ENCODE data around the gene ING5. TPM values are rescaled to one million over a fixed set of nuclear protein-coding genes. Genes with fewer than 3 reads are reported as not detected.
A peak's percentile ranks its signal among the peaks of the same experiment; 100 is the strongest.

Gene ING5
- total RNA-seq, 1 donor from 2014 or later = 26.4 TPM

DNA sequence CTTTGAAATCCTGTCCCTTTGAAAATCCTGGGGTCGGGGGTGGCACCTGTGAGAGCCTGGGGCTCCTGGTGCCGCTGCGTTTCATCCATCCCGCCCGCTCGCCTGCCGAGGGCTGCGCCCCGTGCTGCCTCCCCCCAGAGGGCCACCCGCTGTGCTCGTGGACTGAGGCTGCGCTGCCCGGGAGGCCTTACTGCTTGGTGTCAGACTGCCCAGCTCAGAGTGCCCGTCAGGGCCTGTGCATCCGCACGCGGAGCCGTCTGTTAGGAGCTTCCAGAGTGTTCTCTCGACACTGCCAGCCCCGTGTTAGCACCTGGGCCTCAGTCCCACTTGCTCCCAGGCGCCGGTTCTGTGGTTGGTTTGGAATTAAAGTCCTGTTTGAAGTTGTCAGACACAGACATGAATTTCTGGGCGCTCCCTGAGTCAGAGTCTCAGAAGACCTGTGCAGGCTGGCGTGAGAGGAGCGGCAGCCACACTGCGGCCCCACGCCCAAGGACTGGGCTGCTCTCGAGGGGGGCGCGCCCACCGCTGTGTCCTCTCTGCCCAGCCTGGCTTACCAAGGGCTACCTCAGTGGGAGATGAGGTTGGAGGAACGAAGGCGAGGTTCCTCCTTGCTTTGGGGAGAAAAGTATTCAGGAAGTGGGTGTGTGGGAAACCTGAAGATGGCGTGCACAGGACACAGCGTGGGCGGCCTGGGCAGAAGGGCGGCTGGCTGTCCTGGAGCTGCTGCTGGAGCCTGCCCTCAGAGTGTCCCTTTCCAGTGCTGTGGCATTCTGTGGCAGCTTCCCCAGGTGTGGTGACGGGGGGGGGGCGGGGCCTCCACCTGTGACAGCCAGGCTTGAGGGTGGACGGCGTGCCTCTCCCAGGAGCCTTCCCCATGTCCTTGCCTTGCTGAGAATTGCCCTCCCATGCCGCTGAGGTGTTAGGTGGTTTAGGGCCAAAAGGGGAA, 29.3 kb upstream of the ING5 start:
- no peak for DNase-seq (ENCODE audit: low read depth in 2 of 2)

DNA sequence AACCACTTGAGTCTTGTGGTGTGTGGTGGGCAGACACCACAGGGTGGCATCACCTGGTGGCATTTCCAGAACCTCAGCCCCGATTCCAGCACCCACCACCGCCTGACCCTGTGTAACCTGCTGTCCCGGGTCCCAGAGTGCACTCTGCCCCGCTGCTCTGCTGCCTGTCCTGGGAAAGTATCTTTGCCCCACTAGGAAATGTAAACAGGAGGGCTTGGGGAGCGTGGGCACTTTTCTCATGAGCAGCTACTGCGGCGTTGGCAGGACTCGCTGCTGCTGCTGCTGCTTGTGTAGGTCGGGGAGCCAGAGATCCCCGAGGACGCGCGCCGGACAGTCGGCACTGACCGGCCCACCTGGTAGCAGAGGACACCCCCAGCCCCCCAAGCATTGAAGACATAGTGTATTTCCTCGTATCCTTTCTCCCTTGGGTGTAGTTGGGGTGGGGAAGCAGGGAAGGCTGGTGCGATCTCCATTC, 28.6 kb upstream of the ING5 start:
- no peak for DNase-seq (ENCODE audit: low read depth in 2 of 2)

DNA sequence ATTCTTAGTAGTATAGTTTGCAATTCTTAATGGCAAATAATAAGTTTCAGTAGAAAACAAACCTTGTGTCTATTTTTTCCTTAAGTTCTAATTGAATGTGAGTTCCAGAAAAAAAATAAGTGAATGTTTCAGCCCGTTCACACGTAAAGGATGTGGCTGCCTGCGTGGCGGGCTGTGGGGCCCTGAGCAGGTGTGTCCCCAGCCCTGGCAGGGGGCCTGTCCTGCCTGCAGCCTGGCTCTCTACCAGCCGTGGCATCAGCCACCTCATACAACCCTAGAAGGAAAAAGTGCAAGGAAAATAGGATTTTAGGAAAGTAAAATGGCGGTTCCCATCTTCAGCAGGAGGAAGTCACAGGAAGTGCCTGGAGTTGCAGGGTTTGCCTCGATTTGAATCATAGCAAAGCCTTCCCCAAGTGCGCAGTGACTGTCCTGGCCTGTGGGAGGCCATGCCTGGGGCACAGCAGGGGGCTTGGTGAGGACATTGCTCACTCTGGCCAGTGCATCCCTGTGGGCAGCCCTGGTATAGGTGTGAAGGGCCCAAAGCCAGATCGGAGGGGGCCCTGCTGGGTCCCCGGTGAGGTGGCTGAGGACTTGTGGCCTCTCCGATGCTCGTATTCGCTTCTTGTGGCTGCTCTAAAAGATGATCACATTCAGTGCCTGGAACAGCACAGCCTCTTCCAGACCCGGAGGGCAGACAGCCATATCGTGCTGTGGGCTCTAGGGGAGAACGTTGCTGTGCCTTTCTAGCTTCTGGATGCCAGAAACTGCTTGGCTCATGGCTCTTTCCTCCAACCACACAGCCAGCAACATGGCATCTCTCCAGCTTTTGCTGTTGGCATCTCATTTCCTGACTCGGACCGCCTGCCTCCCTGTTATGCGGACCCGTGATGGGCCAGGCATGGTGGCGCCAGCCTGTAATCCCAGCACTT, 27.8 kb upstream of the ING5 start:
- no peak for DNase-seq (ENCODE audit: low read depth in 2 of 2)

DNA sequence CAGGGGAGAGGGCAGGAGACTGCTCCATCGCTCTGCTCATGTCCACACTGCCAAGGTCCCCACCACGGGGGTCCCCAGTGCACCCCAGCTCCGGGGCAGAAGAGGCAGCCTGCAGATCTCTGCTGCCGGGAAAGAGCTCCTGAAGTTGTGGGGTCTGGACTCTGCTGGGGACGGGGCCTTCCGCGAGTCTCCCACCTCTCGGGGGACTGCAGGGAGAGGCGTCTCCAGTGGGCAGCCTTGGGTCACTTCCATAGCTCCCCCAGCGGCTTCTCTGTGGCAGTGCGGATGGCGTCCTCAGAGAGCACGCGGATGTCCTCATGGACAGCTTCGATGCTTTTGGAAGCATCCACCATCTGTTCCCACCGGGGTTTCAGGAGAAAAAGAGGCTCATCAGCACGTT, 26.0 kb upstream of the ING5 start:
- no peak for DNase-seq (ENCODE audit: low read depth in 2 of 2)

DNA sequence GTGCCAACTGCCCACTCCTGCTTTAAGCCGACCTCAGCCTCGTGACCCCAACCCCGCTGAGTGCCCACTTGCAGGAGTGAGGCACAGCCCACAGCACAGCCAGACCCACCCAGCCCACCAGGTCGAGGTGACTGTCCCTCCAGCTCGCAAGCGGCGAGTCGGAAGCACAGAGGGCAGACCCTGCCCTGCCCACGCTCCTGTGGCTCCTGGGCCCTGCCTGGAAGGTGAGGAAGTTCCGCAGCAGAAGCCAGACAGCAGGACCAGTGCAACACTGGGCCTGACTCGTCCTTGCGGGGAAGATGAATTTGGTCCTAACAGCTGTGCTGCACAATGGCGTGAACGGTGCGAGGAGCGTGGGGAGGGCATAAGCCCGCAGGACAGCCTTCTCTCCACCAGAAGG, 25.2 kb upstream of the ING5 start:
- DNase-seq (ENCODE audit: low read depth in 2 of 2) = no peak

DNA sequence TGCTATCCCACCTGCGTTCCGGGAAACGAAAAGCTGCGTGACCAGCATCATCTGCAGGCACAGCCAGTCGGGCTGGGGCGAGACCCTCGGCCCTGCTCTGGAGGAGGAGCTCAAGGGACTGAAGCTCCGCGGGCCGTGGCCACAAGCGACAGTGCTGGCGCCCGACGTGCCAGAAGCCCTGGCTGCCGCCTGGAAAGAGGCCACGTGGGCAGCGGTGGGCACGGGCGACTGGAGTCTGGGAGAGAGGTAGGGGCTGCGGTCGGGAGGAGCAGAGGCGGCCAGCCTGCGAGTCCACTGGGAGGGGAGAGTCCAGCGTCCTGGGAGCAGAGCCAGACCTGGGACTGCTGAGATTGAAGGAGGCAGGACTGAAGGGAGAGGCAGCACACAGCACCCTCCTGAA, 24.4 kb upstream of the ING5 start:
- no peak for DNase-seq (ENCODE audit: low read depth in 2 of 2)

DNA sequence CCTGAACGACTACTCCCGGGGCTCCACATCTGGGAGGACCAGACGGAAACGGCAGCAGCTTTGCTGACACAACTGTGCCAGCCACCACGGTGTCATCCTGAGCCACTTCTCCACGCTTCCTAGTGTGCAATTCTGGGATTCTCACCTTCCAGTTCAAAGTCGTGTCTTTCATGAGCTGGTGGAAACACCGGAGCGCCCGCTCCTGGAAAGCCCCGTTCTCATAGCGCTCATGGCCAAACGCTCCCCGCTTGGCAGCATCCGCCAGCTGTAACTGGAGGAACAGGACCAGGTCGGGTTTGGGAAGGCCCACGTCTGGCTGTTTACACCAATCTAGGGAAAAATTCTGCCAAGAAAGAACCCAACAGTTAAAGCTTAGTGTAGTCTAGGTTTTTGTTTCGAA, 23.5 kb upstream of the ING5 start:
- no peak for DNase-seq (ENCODE audit: low read depth in 2 of 2)

DNA sequence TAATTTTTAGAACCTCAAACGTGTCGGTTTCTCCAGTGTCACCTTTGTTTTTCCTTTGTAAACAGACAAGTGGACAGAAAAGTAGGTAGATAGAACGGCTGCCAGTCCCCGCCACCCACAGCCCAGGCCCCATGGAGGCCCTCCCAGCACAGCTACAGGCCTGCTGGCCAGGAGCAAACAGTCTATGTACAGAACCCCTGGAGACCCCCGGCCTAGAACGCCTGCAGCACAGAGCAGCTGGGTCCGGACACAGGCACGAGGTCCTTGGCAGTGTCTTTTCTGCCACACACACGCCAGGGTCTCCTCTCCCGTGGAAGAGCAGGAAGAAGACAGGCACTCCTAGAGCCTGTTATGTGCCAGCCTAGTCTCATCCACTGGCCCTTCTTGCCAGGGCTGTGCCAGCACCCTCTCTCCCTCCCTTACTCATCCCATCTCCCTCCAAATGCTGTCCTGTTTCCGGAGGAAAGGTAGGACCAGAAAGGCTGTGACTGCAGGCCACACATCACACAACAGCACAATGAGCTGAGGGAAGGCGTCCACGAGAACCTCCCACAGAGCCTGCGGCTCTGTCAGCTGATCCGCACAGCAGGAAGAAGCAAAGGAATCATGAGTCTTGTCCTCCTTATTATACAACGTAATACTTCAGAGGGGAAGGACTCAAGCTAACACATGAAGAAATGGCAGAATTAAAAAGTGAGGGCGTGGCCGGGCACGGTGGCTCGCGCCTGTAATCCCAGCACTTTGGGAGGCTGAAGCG, 22.9 kb upstream of the ING5 start:
- no peak for DNase-seq (ENCODE audit: low read depth in 2 of 2)

DNA sequence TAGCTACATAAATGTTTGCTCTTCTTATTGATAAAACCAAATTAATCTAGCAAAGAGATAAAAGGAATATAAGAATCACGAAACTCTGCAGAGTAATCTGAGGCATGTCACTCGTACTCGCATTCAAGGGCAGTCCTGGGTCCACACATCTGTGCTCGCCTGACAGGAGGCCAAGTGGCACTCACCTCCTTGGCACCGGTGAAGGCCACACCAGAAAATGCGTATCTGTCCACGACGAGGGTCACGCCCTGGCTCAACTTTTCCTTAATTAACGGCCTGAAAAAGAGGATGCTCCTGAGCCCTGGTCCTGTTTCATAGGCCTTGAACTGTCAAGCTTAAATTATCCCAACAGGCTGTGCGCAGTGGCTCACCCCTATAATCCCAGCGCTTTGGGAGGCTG, 21.8 kb upstream of the ING5 start:
- no peak for DNase-seq (ENCODE audit: low read depth in 2 of 2)

DNA sequence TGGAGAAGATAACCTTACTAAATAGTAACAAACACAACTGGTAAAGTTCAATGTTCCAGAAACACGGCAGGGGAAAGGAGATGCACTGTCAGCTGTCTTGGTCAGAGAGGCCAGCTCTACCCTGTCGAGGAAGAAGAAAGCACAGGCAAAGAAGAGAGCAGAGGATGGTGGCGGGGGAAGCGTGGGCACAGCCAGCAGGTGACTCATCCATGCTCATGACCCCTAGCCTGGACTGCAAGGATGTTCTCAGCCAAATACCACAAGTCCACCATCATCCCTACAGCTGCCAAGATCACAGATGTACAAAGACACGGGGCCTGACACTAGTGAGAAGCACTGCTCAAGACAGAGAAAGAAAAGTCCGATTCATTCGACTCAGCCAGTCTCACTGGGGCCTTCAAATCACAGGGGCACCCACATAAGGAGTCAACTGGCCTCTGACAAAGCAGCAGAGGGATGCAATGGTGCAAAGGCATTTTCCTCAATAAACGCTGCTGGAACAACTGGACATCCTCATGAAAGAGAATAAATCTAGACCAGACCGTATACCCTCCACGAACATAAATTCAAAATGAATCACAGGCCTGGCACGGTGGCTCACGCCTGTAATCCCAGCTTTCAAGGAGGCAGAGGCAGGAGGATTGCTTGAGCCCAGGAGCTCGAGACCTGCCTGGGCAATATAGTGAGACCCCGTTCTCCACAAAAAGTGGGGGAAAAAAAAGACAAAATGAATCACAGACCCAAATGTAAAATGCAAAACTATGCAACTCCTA, 20.8 kb upstream of the ING5 start:
- peak; percentile 63 to 90 for DNase-seq (ENCODE audit: low read depth in 2 of 2)

DNA sequence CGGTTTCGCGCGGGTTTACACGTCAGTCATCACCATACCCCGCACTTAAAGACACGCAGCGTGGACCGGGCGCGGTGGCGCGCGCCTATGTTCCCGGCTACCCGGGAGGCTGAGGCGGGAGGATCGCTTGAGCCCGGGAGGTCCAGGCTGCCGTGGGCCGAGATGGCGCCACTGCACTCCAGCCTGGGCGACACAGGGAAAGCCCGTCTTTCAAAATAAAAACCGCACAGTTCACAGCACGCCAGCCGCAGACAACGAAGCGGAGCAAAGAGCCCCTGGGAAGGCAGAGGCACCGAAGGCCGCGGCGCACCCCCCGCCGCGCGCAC, 15.6 kb upstream of the ING5 start:
- no peak for DNase-seq (ENCODE audit: low read depth in 2 of 2)

DNA sequence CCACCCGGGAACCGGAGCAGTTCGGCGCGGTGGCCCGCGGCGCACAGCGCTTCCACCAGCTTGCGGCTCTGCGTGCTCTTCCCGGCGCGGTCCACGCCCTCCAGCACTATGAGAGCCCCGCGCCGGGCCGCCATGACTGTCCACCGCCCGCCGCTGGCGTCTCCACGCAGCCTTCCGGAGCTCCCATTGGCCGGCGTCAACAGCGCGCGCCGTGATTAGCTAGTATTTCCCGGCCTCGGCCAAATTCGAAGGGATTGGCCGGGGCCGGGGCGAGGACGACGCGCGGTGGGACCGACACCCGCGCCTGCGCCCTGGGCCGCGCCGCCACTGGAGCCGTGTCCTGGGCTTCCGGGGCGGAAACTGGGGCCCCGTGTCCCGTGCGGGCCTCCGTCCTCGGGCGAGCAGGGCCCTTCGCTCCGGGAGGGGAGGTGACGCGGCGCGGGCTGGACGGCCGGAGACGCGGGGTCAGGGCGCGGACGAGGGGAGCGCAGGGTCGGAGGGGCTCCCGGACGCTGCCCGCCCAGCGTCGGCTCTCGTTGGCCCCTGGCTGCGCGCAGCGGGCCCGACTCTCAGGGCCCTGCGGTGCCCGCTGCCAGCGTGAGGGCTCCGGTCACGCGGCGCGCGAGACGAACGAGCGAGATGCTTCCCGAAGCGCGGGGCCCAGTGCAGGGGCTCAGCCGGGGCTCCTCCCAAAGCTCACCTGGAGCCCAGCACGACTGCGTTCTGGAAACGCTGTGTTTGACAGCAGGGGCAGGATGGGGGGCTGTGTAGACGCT, 15.0 kb upstream of the ING5 start, which contains the start of gene DTYMK:
Gene DTYMK, minus strand, starts transcription at position 166 of the 776 bp plus-strand sequence. Its CDS starts 32 bp downstream, at position 134.
- DNase-seq (ENCODE audit: low read depth in 2 of 2) = peak; percentile 97 to 98

DNA sequence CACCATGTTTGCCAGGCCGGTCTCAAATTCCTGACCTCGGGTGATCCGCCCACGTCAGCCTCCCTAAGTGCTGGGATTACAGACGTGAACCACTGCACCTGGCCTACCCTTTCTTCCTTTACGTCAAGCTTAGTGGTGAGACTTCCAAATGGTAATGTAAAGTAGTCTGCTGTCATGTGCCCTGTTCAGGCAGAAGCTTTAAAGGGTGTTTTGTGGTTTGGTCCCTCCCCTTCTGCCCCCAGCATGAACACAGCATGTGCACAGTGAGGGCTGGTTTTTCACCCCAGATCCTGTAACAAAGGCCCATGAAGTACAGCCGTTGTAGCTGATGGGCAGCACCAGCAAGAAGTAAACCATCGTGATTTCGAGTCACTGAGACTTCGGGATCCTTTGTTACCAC, 12.5 kb upstream of the ING5 start:
- no peak for DNase-seq (ENCODE audit: low read depth in 2 of 2)

DNA sequence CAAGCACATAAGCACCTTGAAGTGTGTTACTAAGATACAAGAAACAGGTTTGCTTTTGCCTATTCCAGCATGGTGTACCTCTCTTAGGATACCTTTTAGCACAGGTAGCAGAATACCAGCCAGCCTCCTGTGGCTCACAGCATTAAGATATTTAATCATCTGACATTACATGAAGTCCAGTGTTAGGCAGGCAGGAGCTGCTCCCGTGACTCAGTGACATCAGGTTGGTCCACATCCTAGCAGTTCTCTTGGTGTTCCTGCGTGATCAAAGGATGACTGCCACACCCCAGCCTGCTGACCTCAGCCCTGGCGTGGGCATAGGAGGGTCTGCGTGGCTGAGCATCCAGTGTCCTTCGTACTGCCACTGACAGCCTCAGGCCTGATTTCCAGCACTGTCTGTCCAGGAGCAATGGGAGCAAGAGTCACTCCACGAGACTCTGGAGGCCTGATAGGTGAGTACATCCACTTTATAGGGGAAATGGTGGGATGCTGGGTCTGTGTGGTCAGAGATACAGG, 11.6 kb upstream of the ING5 start:
- DNase-seq (ENCODE audit: low read depth in 2 of 2) = no peak

DNA sequence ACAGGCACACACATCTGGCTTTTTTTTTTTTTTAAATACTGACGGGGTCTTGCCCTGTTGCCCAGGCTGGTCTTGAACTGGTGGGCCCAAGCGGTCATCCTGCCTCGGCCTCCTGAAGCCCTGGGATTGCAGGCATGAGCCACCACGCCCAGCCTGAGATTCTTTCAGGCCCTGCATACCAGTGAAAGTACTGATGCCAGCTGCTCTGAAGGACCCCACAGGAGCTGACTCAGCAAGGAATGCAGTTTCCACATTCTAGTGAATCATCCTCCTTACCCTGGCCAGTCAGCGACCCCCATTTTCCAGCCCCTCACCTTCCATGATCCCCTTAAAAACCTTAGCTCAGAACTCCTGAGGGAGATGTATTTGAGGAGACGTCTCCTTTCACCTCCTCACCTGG, 9.4 kb upstream of the ING5 start:
- no peak for DNase-seq (ENCODE audit: low read depth in 2 of 2)

DNA sequence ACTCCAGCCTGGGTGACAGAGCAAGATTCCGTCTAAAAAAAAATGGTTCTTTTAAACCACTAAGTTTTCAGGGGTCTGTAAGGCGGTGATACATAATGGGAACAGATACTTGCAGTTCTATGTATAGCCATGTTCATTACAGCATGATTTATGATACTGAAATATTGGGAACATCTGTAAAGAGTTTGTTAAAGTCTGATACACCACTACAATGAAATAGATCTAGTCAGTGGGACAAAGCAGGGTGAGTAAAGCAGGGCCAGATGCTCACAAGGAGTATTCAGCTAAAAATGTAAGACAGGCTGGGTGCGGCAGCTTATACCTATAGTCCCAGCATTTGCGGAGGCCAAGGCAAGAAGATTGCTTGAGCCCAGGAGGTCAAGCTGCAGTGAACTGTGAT, 6.2 kb upstream of the ING5 start:
- no peak for DNase-seq (ENCODE audit: low read depth in 2 of 2)

DNA sequence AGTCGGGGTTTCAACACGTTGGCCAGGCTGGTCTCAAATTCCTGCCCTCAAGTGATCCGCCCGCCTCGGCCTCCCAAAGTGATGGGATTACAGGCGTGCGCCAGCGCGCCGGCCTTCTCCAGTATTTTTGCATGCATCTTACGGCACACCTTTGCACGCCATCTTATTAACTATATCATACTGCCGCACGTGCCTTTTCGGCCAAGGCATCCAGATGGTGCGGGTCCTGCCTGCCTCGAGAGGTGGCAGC, 765 bp upstream of the ING5 start:
- no peak for DNase-seq (ENCODE audit: low read depth in 2 of 2)

DNA sequence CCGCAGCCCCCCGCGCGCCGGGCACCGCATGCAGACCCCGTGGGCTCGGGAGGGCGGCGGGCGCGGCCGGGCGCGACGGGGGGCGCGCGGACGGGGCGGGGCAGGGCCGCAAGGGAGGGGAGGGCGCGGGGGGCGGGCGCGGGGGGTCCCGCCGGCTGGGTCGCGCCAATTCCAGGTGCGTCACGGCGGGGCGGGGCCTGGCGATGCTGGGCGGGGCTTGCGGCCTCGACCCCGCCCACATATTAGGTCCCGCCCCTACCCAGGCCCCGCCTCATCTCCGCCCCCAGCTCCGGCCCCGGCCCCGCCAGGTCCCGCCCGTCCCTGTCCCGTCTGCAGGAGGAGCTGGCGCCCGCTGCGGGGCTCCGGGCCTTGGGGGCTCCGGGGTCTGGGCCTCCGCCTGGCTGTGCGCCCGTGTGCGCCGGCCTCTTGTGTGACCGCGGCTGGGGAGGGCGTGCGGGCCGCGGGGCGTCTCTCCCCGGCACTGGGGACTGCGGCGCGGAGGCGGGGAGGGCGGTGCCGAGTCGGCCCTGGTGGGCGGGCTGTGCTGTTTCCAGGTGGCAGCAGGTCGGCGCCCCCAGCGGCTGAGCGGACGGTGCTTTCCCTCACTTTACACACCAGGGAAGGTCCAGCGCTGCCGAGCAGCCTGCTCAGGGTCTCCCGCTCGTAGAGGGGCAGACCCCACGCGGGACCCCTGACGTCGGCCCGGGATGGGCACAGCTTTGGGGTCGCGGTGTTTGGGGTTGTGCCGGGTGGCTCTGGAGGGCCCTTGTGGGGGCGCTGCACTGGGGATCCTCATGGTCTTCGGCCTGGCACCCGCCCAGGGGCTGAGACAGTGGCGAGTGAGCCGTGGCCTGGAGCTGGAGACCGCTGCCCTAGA, 554 bp downstream of the ING5 start:
- peak; percentile 88 to 94 for DNase-seq (ENCODE audit: low read depth in 2 of 2)

DNA sequence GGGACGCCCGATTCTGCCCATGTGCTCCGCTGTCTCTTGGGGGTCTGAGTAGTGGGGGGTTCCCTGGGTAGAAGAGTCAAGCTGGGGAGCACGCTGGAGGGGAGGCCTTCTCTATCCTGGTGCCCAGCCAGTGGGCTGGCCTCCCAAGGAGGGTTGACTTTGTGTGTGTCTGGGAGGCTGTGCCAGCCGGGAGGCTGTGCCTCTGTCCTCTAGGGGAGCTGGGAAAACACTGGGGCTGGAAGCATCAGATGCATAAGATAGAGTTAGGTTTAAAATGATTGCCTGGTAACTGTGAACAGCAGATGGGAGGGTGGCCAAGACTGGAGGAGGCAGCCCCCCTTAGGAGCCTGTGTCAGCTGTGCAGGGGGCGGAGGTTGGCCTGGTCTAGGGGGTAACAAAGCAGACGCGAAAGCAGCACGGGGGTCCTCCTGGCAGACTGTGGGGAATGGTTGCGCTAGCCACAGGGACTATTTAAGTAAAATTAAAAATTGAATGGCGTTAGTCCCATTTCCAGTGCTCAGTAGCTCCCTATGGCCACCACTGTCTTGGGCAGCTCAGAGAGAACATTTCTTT, 1.3 kb downstream of the ING5 start:
- peak; percentile 9 to 16 for DNase-seq (ENCODE audit: low read depth in 2 of 2)

Data from lung microvascular endothelial cell (primary cell).